Upper lobe of left lung (tissue), 6 donors: ENCODE measurements around the gene NPDC1. TPM values are rescaled to one million over a fixed set of nuclear protein-coding genes. Genes with fewer than 3 reads are reported as not detected.

Source experiments
- ATAC-seq, 2 donors: fragments of 200-7000 bp; cut with Tn5 transposase; one replicate each; pipeline ENCODE4 v1.9.1; 2022; ENCODE audit warnings: mild to moderate bottlenecking in 2 of 2, moderate library complexity in 2 of 2; ENCODE audit not compliant: low FRiP score in 2 of 2
- DNase-seq, 2 donors: peaks; one replicate each; pipeline ENCODE4 v3.0.0-alpha.2; 2019 to 2020
- H3K27ac ChIP-seq, 4 donors: fragments of 200-600 bp; sonication (generic); one replicate each; pipeline ENCODE4 v1.5.1; 2016 to 2019
- H3K27me3 ChIP-seq, 4 donors: fragments of 200-600 bp; sonication (generic); one replicate each; pipeline ENCODE4 v1.5.1; 2017 to 2019
- H3K36me3 ChIP-seq, 4 donors: fragments of 200-600 bp; sonication (generic); one replicate each; pipeline ENCODE4 v1.5.1; 2016 to 2019
- H3K4me1 ChIP-seq, 4 donors: fragments of 200-600 bp; sonication (generic); one replicate each; pipeline ENCODE4 v1.5.1; 2018 to 2019
- H3K4me3 ChIP-seq, 4 donors: fragments of 200-600 bp; sonication (generic); one replicate each; pipeline ENCODE4 v1.5.1; 2017 to 2019; ENCODE audit warnings: mild to moderate bottlenecking in 2 of 4, moderate library complexity in 1 of 4
- H3K9me3 ChIP-seq, 4 donors: fragments of 200-600 bp; sonication (generic); one replicate each; pipeline ENCODE4 v1.5.1; 2018 to 2019
- CTCF ChIP-seq, 6 experiments: fragments of 450-650 bp in 4 of 6; fragments of 200-600 bp in 2 of 6; sonication (generic) in 2 of 6; IDR thresholded peaks; one replicate each; pipeline ENCODE4 v1.5.1; 2016 to 2019; ENCODE audit warnings: antibody characterized with exemption in 6 of 6
- EP300 ChIP-seq, 4 donors: sonication (generic); formaldehyde crosslinking; IDR thresholded peaks; one replicate each; pipeline ENCODE4 v1.5.1; 2017; ENCODE audit warnings: antibody characterized with exemption in 4 of 4, control low read depth in 2 of 4
- POLR2A ChIP-seq, 4 donors: fragments of 450-650 bp; IDR thresholded peaks; one replicate each; pipeline ENCODE4 v1.5.1; 2016 to 2017; ENCODE audit warnings: antibody characterized with exemption in 4 of 4, mild to moderate bottlenecking in 2 of 4
- POLR2AphosphoS5 ChIP-seq, 2 donors: sonication (generic); formaldehyde crosslinking; IDR thresholded peaks; one replicate each; pipeline ENCODE4 v1.5.1; 2017; ENCODE audit warnings: antibody characterized with exemption in 2 of 2
- WGBS, 2 donors: methylation state at CpG; one replicate each; pipeline ENCODE4 v1.1.5; 2017 to 2018; 5-methylcytosine and 5-hydroxymethylcytosine counted together
- total RNA-seq, 6 donors: library from RNA; depleted of rRNA in 4 of 6; stranded (reverse); fragments of >200 nt in 4 of 6; gene quantifications; one replicate each; pipeline versions ENCODE4 v1.1.0 to v1.2.1, GENCODE V29; 2016 to 2021
- donor health status: DM: no; HTN: no; CAD: no; lungs with moderate emphysema.
- donor health status: DM: no; HTN: yes; CAD: no; lungs with severe emphysema.

Gene NPDC1
- total RNA-seq, 6 donors from 2014 or later = 26.7 to 199 (median 73.2) TPM

GRCh38 chr9:137056739-137057415, 10.9 kb upstream of the NPDC1 start:
- no peak overlapping the region for H3K4me3 ChIP-seq
- DNase-seq = no peak
- peaks cover 23 to 34% (median 28%) of the 10 kb centered on the region in 4 donors for H3K4me1 ChIP-seq
- no peak for ATAC-seq
- H3K9me3 ChIP-seq = no peaks in the 10 kb centered on the region
- H3K27ac ChIP-seq = no peak overlapping the region
- H3K36me3 ChIP-seq = no peaks in the 10 kb centered on the region
- WGBS, 2 donors = 78 to 89% methylated on average over 17 of the region's 17 CpGs
- peaks cover 0 to 23% (median 11%) of the 10 kb centered on the region in 4 donors for H3K27me3 ChIP-seq
- TF ChIP-seq POLR2A (IDR thresholded peaks at IDR 0.05) (no peak), EP300 (IDR thresholded peaks at IDR 0.05) (no peak), POLR2AphosphoS5 (IDR thresholded peaks at IDR 0.05) (peak in 1 of 2 donors; percentile 27), CTCF (IDR thresholded peaks at IDR 0.05) (no peak)

GRCh38 chr9:137055385-137056364, 9.7 kb upstream of the NPDC1 start:
- ATAC-seq (peak; percentile 50 to 85), DNase-seq (peak in 1 of 2 donors; percentile 84)
- Histone ChIP-seq H3K27me3 (peaks cover 0 to 23% (median 13%) of the 10 kb centered on the region in 4 donors), H3K27ac (no peak overlapping the region), H3K9me3 (no peaks in the 10 kb centered on the region), H3K36me3 (no peaks in the 10 kb centered on the region), H3K4me3 (no peak overlapping the region), H3K4me1 (peaks cover 23 to 34% (median 28%) of the 10 kb centered on the region in 4 donors)
- TF ChIP-seq CTCF (IDR thresholded peaks at IDR 0.05) (no peak), EP300 (IDR thresholded peaks at IDR 0.05) (no peak), POLR2AphosphoS5 (IDR thresholded peaks at IDR 0.05) (no peak), POLR2A (IDR thresholded peaks at IDR 0.05) (no peak)
- WGBS, 2 donors = 39 to 49% methylated on average over 15 to 28 of the region's 28 CpGs

GRCh38 chr9:137054932-137055384, 9.0 kb upstream of the NPDC1 start:
- DNase-seq = peak in 1 of 2 donors; percentile 78
- Histone ChIP-seq H3K27ac (no peak overlapping the region), H3K4me3 (no peak overlapping the region), H3K36me3 (no peaks in the 10 kb centered on the region), H3K4me1 (peaks cover 23 to 34% (median 28%) of the 10 kb centered on the region in 4 donors), H3K27me3 (peaks cover 0 to 23% (median 13%) of the 10 kb centered on the region in 4 donors), H3K9me3 (no peaks in the 10 kb centered on the region)
- 79 to 84% methylated on average over 12 to 16 of the region's 17 CpGs for WGBS, 2 donors
- ATAC-seq = no peak
- TF ChIP-seq POLR2A (IDR thresholded peaks at IDR 0.05) = no peak
- TF ChIP-seq POLR2AphosphoS5 (IDR thresholded peaks at IDR 0.05) = no peak
- TF ChIP-seq CTCF (IDR thresholded peaks at IDR 0.05) = no peak
- TF ChIP-seq EP300 (IDR thresholded peaks at IDR 0.05) = no peak

- H3K27ac ChIP-seq = peak within 1 kb of the TSS in 1 of 4 donors; percentile 39
- no peak for TF ChIP-seq EP300 (IDR thresholded peaks at IDR 0.05)
- peak in 1 of 4 donors; percentile 12 for TF ChIP-seq POLR2A (IDR thresholded peaks at IDR 0.05)
- TF ChIP-seq POLR2AphosphoS5 (IDR thresholded peaks at IDR 0.05) = no peak
- peak in 1 of 6 experiments; percentile 1 for TF ChIP-seq CTCF (IDR thresholded peaks at IDR 0.05)
- ATAC-seq = no peak
- H3K27me3 ChIP-seq = peaks cover 0 to 29% (median 15%) of the 10 kb centered on the region in 4 donors
- DNase-seq = peak; percentile 63 to 93
- H3K9me3 ChIP-seq = no peaks in the 10 kb centered on the region
- no peaks in the 10 kb centered on the region for H3K36me3 ChIP-seq
- peaks cover 23 to 34% (median 28%) of the 10 kb centered on the region in 4 donors for H3K4me1 ChIP-seq
- 35 to 76% methylated on average over 10 to 48 of the region's 90 CpGs for WGBS, 2 donors
- peak within 1 kb of the TSS; percentile 1 to 57 (median 50) for H3K4me3 ChIP-seq
Observed at GRCh38 chr9:137053944-137054931, 8.3 kb upstream of the NPDC1 start, which contains the start of gene ENTPD2. ENTPD2 (minus strand) TSS chr9:137054061; CDS start chr9:137053997, 64 bp downstream.
